A673 (cell line): Measurements from ENCODE around the gene TBC1D22A. TPM values are rescaled to one million over a fixed set of nuclear protein-coding genes. Genes with fewer than 3 reads are reported as not detected.

Experiments used
- BruUV-seq: library from RNA; stranded (reverse); fragments of 400-500 nt; replicated peaks from 2 replicates; lab custom pipeline; 2021; lab: Mats Ljungman, UMichigan
- CTCF ChIA-PET: fragments of 300-600 bp; sonication (Branson Sonifier 250); formaldehyde crosslinking; loops from one replicate; lab custom pipeline; 2022; ENCODE audit warnings: antibody characterized with exemption; lab: Charles Lee
- POLR2A ChIA-PET: fragments of 300-600 bp; sonication (Branson Sonifier 250); formaldehyde crosslinking; loops from one replicate; lab custom pipeline; 2022; ENCODE audit warnings: antibody characterized with exemption; ENCODE audit not compliant: low non-redundant PET; lab: Charles Lee
- DNase-seq: peaks from one replicate; pipeline ENCODE4 v3.0.0-alpha.2; 2015; ENCODE audit warnings: low spot score
- H3K27ac ChIP-seq: fragments of 200-600 bp; sonication (generic); 2 replicates; pipeline ENCODE4 v1.5.1; 2016; ENCODE audit warnings: mixed run types, low read depth, mild to moderate bottlenecking, mixed read lengths, antibody characterized with exemption, low read length; ENCODE audit not compliant: poor library complexity, severe bottlenecking
- H3K27me3 ChIP-seq: fragments of 200-600 bp; sonication (generic); replicated peaks from 2 replicates; pipeline ENCODE4 v1.6.1; 2017; ENCODE audit warnings: mixed run types, low read depth, mild to moderate bottlenecking, mixed read lengths, antibody characterized with exemption, low read length; ENCODE audit not compliant: insufficient read depth, poor library complexity
- H3K36me3 ChIP-seq: fragments of 200-600 bp; sonication (generic); 2 replicates; pipeline ENCODE4 v1.6.1; 2016; ENCODE audit warnings: mixed run types, mild to moderate bottlenecking, mixed read lengths, antibody characterized with exemption, low read length; ENCODE audit not compliant: insufficient read depth, poor library complexity, severe bottlenecking
- H3K4me1 ChIP-seq: fragments of 200-600 bp; sonication (generic); 2 replicates; pipeline ENCODE4 v1.6.1; 2017; ENCODE audit warnings: mixed run types, mild to moderate bottlenecking, mixed read lengths, antibody characterized with exemption, low read length; ENCODE audit not compliant: insufficient read depth, poor library complexity, severe bottlenecking
- H3K4me3 ChIP-seq: fragments of 200-600 bp; sonication (generic); 2 replicates; pipeline ENCODE4 v1.5.1; 2016; ENCODE audit warnings: low read depth, mixed run types, mild to moderate bottlenecking, mixed read lengths, low read length; ENCODE audit not compliant: poor library complexity, severe bottlenecking
- H3K9me3 ChIP-seq: fragments of 200-600 bp; sonication (generic); 2 replicates; pipeline ENCODE4 v1.6.1; 2016; ENCODE audit warnings: mixed run types, low read depth, mild to moderate bottlenecking, mixed read lengths, antibody characterized with exemption, low read length; ENCODE audit not compliant: poor library complexity, severe bottlenecking
- EZH2 ChIP-seq: fragments of 200-600 bp; sonication (generic); IDR thresholded peaks from 2 replicates; pipeline ENCODE4 v1.6.1; 2017; ENCODE audit warnings: borderline replicate concordance, low read depth, mild to moderate bottlenecking, mixed read lengths, antibody characterized with exemption, low read length; ENCODE audit not compliant: poor library complexity, severe bottlenecking
- intact Hi-C: fragments of 100-400 bp; cut with micrococcal nuclease; formaldehyde crosslinking; loops from one replicate; pipeline ENCODE4 v1.10.0; 2022; ENCODE audit not compliant: unreplicated experiment
- total RNA-seq: library from RNA; stranded (reverse); gene quantifications from 2 replicates; pipeline ENCODE4 v1.2.3, GENCODE V29; 2021
- TF ChIP-seq, protein P1 (sequence below): fragments of 300-800, 200-600 bp; sonication (generic); conservative IDR thresholded peaks from 2 replicates; pipeline ENCODE4 v1.5.1; 2017; ENCODE audit warnings: low read depth, mild to moderate bottlenecking, antibody characterized with exemption, low read length, moderate library complexity, mixed read lengths

Gene TBC1D22A
- total RNA-seq, 1 experiment from 2014 or later = 22.5 TPM

- intact Hi-C loops = no loop called here
- Histone ChIP-seq H3K4me1 (no peaks in the 10 kb centered on the region), H3K9me3 (no peaks in the 10 kb centered on the region), H3K27ac (no peak overlapping the region), H3K36me3 (no peaks in the 10 kb centered on the region), H3K4me3 (no peak overlapping the region), H3K27me3 (no peaks in the 10 kb centered on the region)
- BruUV-seq = no TSS peak
- POLR2A ChIA-PET = no interaction called here
- CTCF ChIA-PET = no interaction called here
- TF ChIP-seq, protein P1, sequence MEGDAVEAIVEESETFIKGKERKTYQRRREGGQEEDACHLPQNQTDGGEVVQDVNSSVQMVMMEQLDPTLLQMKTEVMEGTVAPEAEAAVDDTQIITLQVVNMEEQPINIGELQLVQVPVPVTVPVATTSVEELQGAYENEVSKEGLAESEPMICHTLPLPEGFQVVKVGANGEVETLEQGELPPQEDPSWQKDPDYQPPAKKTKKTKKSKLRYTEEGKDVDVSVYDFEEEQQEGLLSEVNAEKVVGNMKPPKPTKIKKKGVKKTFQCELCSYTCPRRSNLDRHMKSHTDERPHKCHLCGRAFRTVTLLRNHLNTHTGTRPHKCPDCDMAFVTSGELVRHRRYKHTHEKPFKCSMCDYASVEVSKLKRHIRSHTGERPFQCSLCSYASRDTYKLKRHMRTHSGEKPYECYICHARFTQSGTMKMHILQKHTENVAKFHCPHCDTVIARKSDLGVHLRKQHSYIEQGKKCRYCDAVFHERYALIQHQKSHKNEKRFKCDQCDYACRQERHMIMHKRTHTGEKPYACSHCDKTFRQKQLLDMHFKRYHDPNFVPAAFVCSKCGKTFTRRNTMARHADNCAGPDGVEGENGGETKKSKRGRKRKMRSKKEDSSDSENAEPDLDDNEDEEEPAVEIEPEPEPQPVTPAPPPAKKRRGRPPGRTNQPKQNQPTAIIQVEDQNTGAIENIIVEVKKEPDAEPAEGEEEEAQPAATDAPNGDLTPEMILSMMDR = no peak
- TF ChIP-seq EZH2 = no peak
- DNase-seq = no peak
These were observed 274.6 kb downstream of the TBC1D22A start for GRCh38 chr22:47036936-47037485.

GRCh38 chr22:47038206-47038835 lies 275.9 kb downstream of the TBC1D22A start:
- CTCF ChIA-PET = no interaction called here

DNA sequence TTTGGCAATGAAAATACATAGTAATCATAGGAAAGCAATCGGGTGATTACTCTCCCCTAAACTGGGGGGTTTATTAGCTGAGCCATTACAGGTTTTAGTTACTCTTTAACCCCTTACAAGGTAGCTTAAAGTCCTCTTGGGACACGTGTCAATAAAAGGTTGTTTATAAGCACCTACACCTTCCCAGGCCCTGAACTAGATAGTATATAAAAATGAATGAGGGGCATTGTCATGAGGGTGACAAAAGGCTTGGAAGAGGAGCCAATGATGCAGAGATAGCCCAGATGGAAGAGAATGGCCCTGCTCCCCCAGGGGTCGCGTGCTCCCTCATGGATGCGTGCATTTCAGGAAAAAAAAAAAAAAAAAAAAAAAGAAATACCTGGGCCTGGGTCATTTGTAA lies 276.9 kb downstream of the TBC1D22A start:
- BruUV-seq = no TSS peak
- ChIA-PET POLR2A (no interaction called here), CTCF (no interaction called here)
- H3K4me1 ChIP-seq = peaks cover 6% of the 10 kb centered on the region
- no peaks in the 10 kb centered on the region for H3K9me3 ChIP-seq
- H3K4me3 ChIP-seq = no peak overlapping the region
- DNase-seq = no peak
- intact Hi-C loops = no loop called here
- no peak for TF ChIP-seq EZH2
- TF ChIP-seq, protein P1 = no peak
- H3K36me3 ChIP-seq = no peaks in the 10 kb centered on the region
- H3K27me3 ChIP-seq = no peaks in the 10 kb centered on the region
- H3K27ac ChIP-seq = no peak overlapping the region

More at GRCh38 chr22:47038206-47038835, 275.9 kb downstream of the TBC1D22A start:
- no peak overlapping the region for H3K4me3 ChIP-seq
- no peak for TF ChIP-seq EZH2
- TF ChIP-seq, protein P1 = no peak
- DNase-seq = no peak
- intact Hi-C loops = no loop called here
- H3K9me3 ChIP-seq = no peaks in the 10 kb centered on the region
- no TSS peak for BruUV-seq
- POLR2A ChIA-PET = no interaction called here
- no peaks in the 10 kb centered on the region for H3K4me1 ChIP-seq
- no peak overlapping the region for H3K27ac ChIP-seq
- no peaks in the 10 kb centered on the region for H3K36me3 ChIP-seq
- no peaks in the 10 kb centered on the region for H3K27me3 ChIP-seq
